PC-9 (cell line): Measurements from ENCODE around the gene AIG1. TPM values are rescaled to one million over a fixed set of nuclear protein-coding genes. Genes with fewer than 3 reads are reported as not detected.

Experiments
- BruUV-seq: library from RNA; stranded (reverse); fragments of 400-500 nt; replicated peaks from 2 replicates; lab custom pipeline; 2021; lab: Mats Ljungman, UMichigan
- CTCF ChIA-PET: fragments of 300-600 bp; sonication (Branson Sonifier 250); formaldehyde crosslinking; loops from one replicate; lab custom pipeline; 2022; ENCODE audit warnings: antibody characterized with exemption; lab: Charles Lee
- POLR2A ChIA-PET: fragments of 300-600 bp; sonication (Branson Sonifier 250); formaldehyde crosslinking; loops from one replicate; lab custom pipeline; 2022; ENCODE audit warnings: antibody characterized with exemption; ENCODE audit not compliant: unreplicated experiment; lab: Charles Lee
- DNase-seq, 2 experiments: peaks; one replicate each; pipeline versions ENCODE4 v3.0.0 to v3.0.0-alpha.2; 2015 to 2022; ENCODE audit warnings: mixed read lengths in 1 of 2
- H2AFZ ChIP-seq: fragments of 200-600 bp; sonication (generic); 2 replicates; pipeline ENCODE4 v1.8.1; 2017; ENCODE audit warnings: antibody characterized with exemption
- H3F3A ChIP-seq: fragments of 200-600 bp; sonication (generic); 2 replicates; pipeline ENCODE4 v1.8.1; 2017; ENCODE audit warnings: antibody characterized with exemption, mild to moderate bottlenecking, low read depth; ENCODE audit not compliant: insufficient read depth
- H3K27ac ChIP-seq: fragments of 200-600 bp; sonication (generic); 2 replicates; pipeline ENCODE4 v1.6.1; 2016; ENCODE audit warnings: mixed run types
- H3K27me3 ChIP-seq: fragments of 200-600 bp; sonication (generic); 2 replicates; pipeline ENCODE4 v1.6.1; 2016; ENCODE audit warnings: low read depth, mixed run types; ENCODE audit not compliant: insufficient read depth
- H3K36me3 ChIP-seq: fragments of 200-600 bp; sonication (generic); 2 replicates; pipeline ENCODE4 v1.6.1; 2016; ENCODE audit warnings: low read depth, mixed run types
- H3K4me1 ChIP-seq: fragments of 200-600 bp; sonication (generic); replicated peaks from 2 replicates; pipeline ENCODE4 v1.6.1; 2016; ENCODE audit warnings: mixed run types; ENCODE audit not compliant: insufficient read depth
- H3K4me2 ChIP-seq: fragments of 200-600 bp; sonication (generic); 2 replicates; pipeline ENCODE4 v1.6.1; 2017; ENCODE audit warnings: mixed run types
- H3K4me3 ChIP-seq: fragments of 200-600 bp; sonication (generic); 2 replicates; pipeline ENCODE4 v1.6.1; 2016; ENCODE audit warnings: mixed run types
- H3K79me2 ChIP-seq: fragments of 200-600 bp; sonication (generic); 2 replicates; pipeline ENCODE4 v1.6.1; 2017; ENCODE audit warnings: low read depth, mixed run types
- H3K9me2 ChIP-seq: fragments of 200-600 bp; sonication (generic); 2 replicates; pipeline ENCODE4 v1.8.1; 2017; ENCODE audit warnings: mild to moderate bottlenecking; ENCODE audit not compliant: insufficient read depth
- H3K9me3 ChIP-seq: fragments of 200-600 bp; sonication (generic); 2 replicates; pipeline ENCODE4 v1.8.1; 2016; ENCODE audit warnings: low read depth; ENCODE audit not compliant: insufficient read depth
- H4K20me1 ChIP-seq: fragments of 200-600 bp; sonication (generic); 2 replicates; pipeline ENCODE4 v1.8.1; 2017; ENCODE audit not compliant: insufficient read depth
- CTCF ChIP-seq: fragments of 200-600 bp; sonication (generic); conservative IDR thresholded peaks from 2 replicates; pipeline ENCODE4 v1.6.1; 2017; ENCODE audit warnings: mixed run types, antibody characterized with exemption, mild to moderate bottlenecking, moderate library complexity
- EZH2 ChIP-seq: fragments of 200-600 bp; sonication (generic); IDR thresholded peaks from 2 replicates; pipeline ENCODE4 v1.8.0; 2017; ENCODE audit warnings: antibody characterized with exemption, low read depth
- intact Hi-C: fragments of 100-400 bp; cut with micrococcal nuclease; formaldehyde crosslinking; loops from one replicate; pipeline ENCODE4 v1.10.0; 2022; ENCODE audit not compliant: unreplicated experiment
- total RNA-seq: library from RNA; stranded (reverse); gene quantifications from 2 replicates; pipeline ENCODE4 v1.2.3, GENCODE V29; 2021

AIG1 gene
- total RNA-seq, 1 experiment from 2014 or later, result 37.7 TPM

- Histone ChIP-seq H3K9me2 (no peaks in the 10 kb centered on the region), H3K27me3 (no peaks in the 10 kb centered on the region), H4K20me1 (no peaks in the 10 kb centered on the region), H3K79me2 (no peaks in the 10 kb centered on the region), H3K4me3 (no peak overlapping the region), H3F3A (no peaks in the 10 kb centered on the region), H3K4me1 (no peaks in the 10 kb centered on the region), H3K9me3 (no peaks in the 10 kb centered on the region), H3K4me2 (no peak overlapping the region), H2AFZ (no peak overlapping the region), H3K27ac (no peak overlapping the region), H3K36me3 (no peaks in the 10 kb centered on the region; the same call in 1 of the 2 replicates)
- DNase-seq, result no peak
- TF ChIP-seq EZH2, result no peak
- no peak for TF ChIP-seq CTCF
- ChIA-PET POLR2A (no interaction called here), CTCF (no interaction called here)
- no TSS peak for BruUV-seq
- intact Hi-C loops, result no loop called here
These were observed 180.4 kb downstream of the AIG1 start for GRCh38 chr6:143241111-143241510.

GRCh38 chr6:143241911-143242310 lies 181.2 kb downstream of the AIG1 start:
- no peaks in the 10 kb centered on the region for H4K20me1 ChIP-seq
- no peaks in the 10 kb centered on the region for H3K9me3 ChIP-seq
- CTCF ChIA-PET, result no interaction called here
- no peak overlapping the region for H2AFZ ChIP-seq
- no peaks in the 10 kb centered on the region for H3K4me1 ChIP-seq
- no peaks in the 10 kb centered on the region for H3F3A ChIP-seq
- DNase-seq, result no peak
- POLR2A ChIA-PET, result no interaction called here
- no peaks in the 10 kb centered on the region; the same call in 1 of the 2 replicates for H3K36me3 ChIP-seq
- H3K4me3 ChIP-seq, result no peak overlapping the region
- no peaks in the 10 kb centered on the region for H3K27me3 ChIP-seq
- BruUV-seq, result no TSS peak
- H3K27ac ChIP-seq, result no peak overlapping the region
- H3K9me2 ChIP-seq, result no peaks in the 10 kb centered on the region
- TF ChIP-seq EZH2, result no peak
- no peak for TF ChIP-seq CTCF
- H3K4me2 ChIP-seq, result no peak overlapping the region
- intact Hi-C loops, result no loop called here
- no peaks in the 10 kb centered on the region for H3K79me2 ChIP-seq

- CTCF ChIA-PET, result no interaction called here
These were observed 183.1 kb downstream of the AIG1 start for GRCh38 chr6:143243786-143244185.

More at GRCh38 chr6:143243786-143244185, 183.1 kb downstream of the AIG1 start:
- Histone ChIP-seq H3F3A (no peaks in the 10 kb centered on the region), H3K9me2 (no peaks in the 10 kb centered on the region), H3K27ac (no peak overlapping the region), H3K4me2 (no peak overlapping the region), H2AFZ (no peak overlapping the region), H3K4me3 (no peak overlapping the region), H3K79me2 (no peaks in the 10 kb centered on the region), H3K27me3 (no peaks in the 10 kb centered on the region), H3K4me1 (no peaks in the 10 kb centered on the region), H4K20me1 (no peaks in the 10 kb centered on the region), H3K36me3 (no peaks in the 10 kb centered on the region; the same call in 1 of the 2 replicates), H3K9me3 (no peaks in the 10 kb centered on the region)
- no TSS peak for BruUV-seq
- intact Hi-C loops, result no loop called here
- no peak for DNase-seq
- TF ChIP-seq EZH2, result no peak
- no peak for TF ChIP-seq CTCF
- POLR2A ChIA-PET, result no interaction called here
